ENCODE results near the gene DOCK4. TPM values are rescaled to one million over a fixed set of nuclear protein-coding genes. Genes with fewer than 3 reads are reported as not detected.

The DOCK4 gene
- total RNA-seq, 1 experiment from 2014 or later = 3.4 TPM

DNA sequence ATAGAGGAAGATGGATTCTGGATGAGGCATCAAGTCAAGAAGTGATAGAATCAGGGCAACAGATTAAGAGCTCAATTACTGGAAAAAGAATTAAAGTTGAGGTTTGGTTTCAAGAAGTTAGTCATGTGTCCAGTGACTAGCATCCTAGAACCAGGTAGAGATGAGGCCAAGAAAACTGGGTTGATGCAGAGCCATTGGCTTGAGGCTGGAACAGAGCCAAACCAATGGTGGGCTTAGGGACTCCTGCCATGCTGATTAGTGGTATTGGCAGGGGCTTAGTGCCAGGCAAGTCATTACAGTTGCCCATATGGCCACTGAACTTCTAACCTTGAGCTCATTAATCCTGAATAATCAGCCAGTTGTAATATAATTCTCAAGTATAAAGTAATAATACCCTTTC lies 18.8 kb upstream of the DOCK4 start:
- Mint-ChIP-seq H3K27me3 (ENCODE audit: unreplicated experiment) (no peaks in the 10 kb centered on the region), H3K36me3 (ENCODE audit: insufficient read depth, unreplicated experiment) (no peaks in the 10 kb centered on the region), H3K4me1 (ENCODE audit: low read depth, unreplicated experiment) (no peaks in the 10 kb centered on the region), H3K4me3 (ENCODE audit: low read depth, unreplicated experiment) (no peak overlapping the region), H3K9me3 (ENCODE audit: low read depth, unreplicated experiment) (no peaks in the 10 kb centered on the region), H3K27ac (ENCODE audit: unreplicated experiment) (no peak overlapping the region)
- BruUV-seq (replicated peaks) = no TSS peak
- intact Hi-C loops (cut with micrococcal nuclease; ENCODE audit: unreplicated experiment) = no loop called here
- CTCF ChIA-PET = no interaction called here
- DNase-seq = no peak
- TF ChIP-seq, protein P1, sequence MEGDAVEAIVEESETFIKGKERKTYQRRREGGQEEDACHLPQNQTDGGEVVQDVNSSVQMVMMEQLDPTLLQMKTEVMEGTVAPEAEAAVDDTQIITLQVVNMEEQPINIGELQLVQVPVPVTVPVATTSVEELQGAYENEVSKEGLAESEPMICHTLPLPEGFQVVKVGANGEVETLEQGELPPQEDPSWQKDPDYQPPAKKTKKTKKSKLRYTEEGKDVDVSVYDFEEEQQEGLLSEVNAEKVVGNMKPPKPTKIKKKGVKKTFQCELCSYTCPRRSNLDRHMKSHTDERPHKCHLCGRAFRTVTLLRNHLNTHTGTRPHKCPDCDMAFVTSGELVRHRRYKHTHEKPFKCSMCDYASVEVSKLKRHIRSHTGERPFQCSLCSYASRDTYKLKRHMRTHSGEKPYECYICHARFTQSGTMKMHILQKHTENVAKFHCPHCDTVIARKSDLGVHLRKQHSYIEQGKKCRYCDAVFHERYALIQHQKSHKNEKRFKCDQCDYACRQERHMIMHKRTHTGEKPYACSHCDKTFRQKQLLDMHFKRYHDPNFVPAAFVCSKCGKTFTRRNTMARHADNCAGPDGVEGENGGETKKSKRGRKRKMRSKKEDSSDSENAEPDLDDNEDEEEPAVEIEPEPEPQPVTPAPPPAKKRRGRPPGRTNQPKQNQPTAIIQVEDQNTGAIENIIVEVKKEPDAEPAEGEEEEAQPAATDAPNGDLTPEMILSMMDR (IDR thresholded peaks at IDR 0.05; ENCODE audit: unreplicated experiment) = no peak

DNA sequence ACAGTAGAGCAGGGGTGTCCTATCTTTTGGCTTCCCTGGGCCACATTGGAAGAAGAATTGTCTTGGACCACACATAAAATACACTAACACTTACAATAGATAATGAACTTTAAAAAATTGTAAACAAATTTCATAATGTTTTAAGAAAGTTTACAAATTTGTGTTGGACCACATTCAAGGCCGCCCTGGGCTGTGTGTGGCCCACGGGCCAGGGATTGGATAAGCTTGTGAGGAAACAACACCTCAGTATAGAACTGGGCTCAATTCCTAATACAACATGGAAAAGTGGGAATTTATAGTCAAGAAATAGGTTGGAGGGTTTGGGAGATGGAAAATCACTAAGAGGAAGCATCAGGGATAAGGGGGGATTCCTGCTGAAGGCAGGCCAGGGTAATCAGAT lies 18.0 kb upstream of the DOCK4 start:
- no peak for DNase-seq
- Mint-ChIP-seq H3K27ac (ENCODE audit: unreplicated experiment) (no peak overlapping the region), H3K4me3 (ENCODE audit: low read depth, unreplicated experiment) (no peak overlapping the region), H3K9me3 (ENCODE audit: low read depth, unreplicated experiment) (no peaks in the 10 kb centered on the region), H3K36me3 (ENCODE audit: insufficient read depth, unreplicated experiment) (no peaks in the 10 kb centered on the region), H3K27me3 (ENCODE audit: unreplicated experiment) (no peaks in the 10 kb centered on the region), H3K4me1 (ENCODE audit: low read depth, unreplicated experiment) (no peaks in the 10 kb centered on the region)
- intact Hi-C loops (cut with micrococcal nuclease; ENCODE audit: unreplicated experiment) = no loop called here
- CTCF ChIA-PET = no interaction called here
- TF ChIP-seq, protein P1 (IDR thresholded peaks at IDR 0.05; ENCODE audit: unreplicated experiment) = no peak
- no TSS peak for BruUV-seq (replicated peaks)

DNA sequence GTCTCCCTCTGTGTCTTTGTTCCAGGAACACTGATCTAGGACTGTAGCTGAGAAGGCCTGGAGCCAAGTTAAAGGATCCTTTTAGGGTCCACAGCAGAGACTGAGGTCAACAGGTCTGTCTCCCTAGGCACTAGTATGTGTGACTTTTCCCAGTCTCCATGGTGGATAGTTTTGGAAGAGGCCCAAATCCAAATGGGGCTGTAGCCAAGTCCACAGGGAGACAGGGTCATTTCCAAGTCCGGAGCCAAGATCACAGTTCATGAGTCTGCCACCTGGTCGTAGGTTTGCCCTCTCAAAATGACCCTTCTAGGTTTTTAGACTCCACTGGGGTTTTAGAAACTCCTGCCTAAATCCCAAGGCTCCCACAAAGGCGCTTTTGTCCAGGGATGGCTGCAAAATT lies 17.1 kb upstream of the DOCK4 start:
- no peaks in the 10 kb centered on the region for H3K36me3 Mint-ChIP-seq (ENCODE audit: insufficient read depth, unreplicated experiment)
- H3K4me3 Mint-ChIP-seq (ENCODE audit: low read depth, unreplicated experiment) = no peak overlapping the region
- TF ChIP-seq, protein P1 (IDR thresholded peaks at IDR 0.05; ENCODE audit: unreplicated experiment) = no peak
- H3K27ac Mint-ChIP-seq (ENCODE audit: unreplicated experiment) = no peak overlapping the region
- H3K27me3 Mint-ChIP-seq (ENCODE audit: unreplicated experiment) = no peaks in the 10 kb centered on the region
- intact Hi-C loops (cut with micrococcal nuclease; ENCODE audit: unreplicated experiment) = no loop called here
- DNase-seq = no peak
- no peaks in the 10 kb centered on the region for H3K9me3 Mint-ChIP-seq (ENCODE audit: low read depth, unreplicated experiment)
- no TSS peak for BruUV-seq (replicated peaks)
- CTCF ChIA-PET = no interaction called here
- H3K4me1 Mint-ChIP-seq (ENCODE audit: low read depth, unreplicated experiment) = no peaks in the 10 kb centered on the region

DNA sequence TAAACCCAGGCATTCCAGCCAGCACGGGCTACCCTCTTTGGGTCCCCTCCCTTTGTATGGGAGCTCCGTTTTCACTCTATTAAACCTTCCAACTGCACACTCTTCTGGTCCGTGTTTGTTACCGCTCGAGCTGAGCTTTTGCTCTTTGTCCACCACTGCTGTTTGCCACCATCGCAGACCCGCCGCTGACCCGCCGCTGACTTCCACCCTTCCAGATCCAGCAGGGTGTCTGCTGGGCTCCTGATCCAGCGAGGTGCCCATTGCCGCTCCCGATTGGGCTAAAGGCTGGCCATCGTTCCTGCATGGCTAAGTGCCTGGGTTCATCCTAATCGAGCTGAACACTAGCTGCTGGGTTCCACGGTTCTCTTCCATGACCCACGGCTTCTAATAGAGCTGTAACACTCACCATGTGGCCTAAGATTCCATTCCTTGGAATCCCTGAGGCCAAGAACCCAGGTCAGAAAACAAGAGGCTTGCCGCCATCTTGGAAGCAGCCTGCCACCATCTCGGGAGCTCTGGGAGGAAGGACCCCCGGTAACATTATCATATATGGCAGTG lies 14.8 kb upstream of the DOCK4 start:
- no TSS peak for BruUV-seq (replicated peaks)
- intact Hi-C loops (cut with micrococcal nuclease; ENCODE audit: unreplicated experiment) = no loop called here
- no peak for DNase-seq
- no peaks in the 10 kb centered on the region for H3K36me3 Mint-ChIP-seq (ENCODE audit: insufficient read depth, unreplicated experiment)
- CTCF ChIA-PET = no interaction called here
- H3K4me3 Mint-ChIP-seq (ENCODE audit: low read depth, unreplicated experiment) = no peak overlapping the region
- no peak overlapping the region for H3K27ac Mint-ChIP-seq (ENCODE audit: unreplicated experiment)
- H3K27me3 Mint-ChIP-seq (ENCODE audit: unreplicated experiment) = no peaks in the 10 kb centered on the region
- no peaks in the 10 kb centered on the region for H3K4me1 Mint-ChIP-seq (ENCODE audit: low read depth, unreplicated experiment)
- H3K9me3 Mint-ChIP-seq (ENCODE audit: low read depth, unreplicated experiment) = no peaks in the 10 kb centered on the region
- TF ChIP-seq, protein P1 (IDR thresholded peaks at IDR 0.05; ENCODE audit: unreplicated experiment) = no peak

All from Calu3 (cell line).